ENCODE results near the gene HNRNPU.

The HNRNPU gene

GRCh38 chr1:244864253-244865027 lies at the start of gene HNRNPU:
TSS of gene HNRNPU (minus strand) at chr1:244864543. CDS start at chr1:244864307, 236 bp downstream.
- peak; percentile 52 for DNase-seq

GRCh38 chr1:244913806-244914205 lies 49.5 kb upstream of the HNRNPU start:
- no peak for DNase-seq

GRCh38 chr1:244904119-244904518 lies 39.8 kb upstream of the HNRNPU start:
- DNase-seq = no peak

GRCh38 chr1:244901400-244902015 lies 37.2 kb upstream of the HNRNPU start:
- DNase-seq = no peak

- DNase-seq = no peak
These were observed 33.3 kb upstream of the HNRNPU start for GRCh38 chr1:244897476-244898254.

GRCh38 chr1:244896550-244896949 lies 32.2 kb upstream of the HNRNPU start:
- DNase-seq = no peak

- no peak for DNase-seq
These were observed 29.5 kb upstream of the HNRNPU start for GRCh38 chr1:244893836-244894235.

GRCh38 chr1:244887281-244887680 lies 22.9 kb upstream of the HNRNPU start:
- DNase-seq = no peak

- no peak for DNase-seq
These were observed 17.4 kb upstream of the HNRNPU start for GRCh38 chr1:244881552-244882280.

GRCh38 chr1:244878681-244879080 lies 14.3 kb upstream of the HNRNPU start:
- no peak for DNase-seq

- DNase-seq = no peak
These were observed 12.0 kb upstream of the HNRNPU start for GRCh38 chr1:244876228-244876910.

GRCh38 chr1:244874974-244875579 lies 10.7 kb upstream of the HNRNPU start:
- DNase-seq = no peak

GRCh38 chr1:244869950-244870349 lies 5.6 kb upstream of the HNRNPU start:
- no peak for DNase-seq

- DNase-seq = no peak
These were observed 5.1 kb upstream of the HNRNPU start for GRCh38 chr1:244869364-244869827.

- DNase-seq = no peak
These were observed 4.4 kb upstream of the HNRNPU start for GRCh38 chr1:244868484-244869363.

GRCh38 chr1:244866355-244866754 lies 2.0 kb upstream of the HNRNPU start:
- DNase-seq = no peak

- no peak for DNase-seq
These were observed 1.5 kb upstream of the HNRNPU start for GRCh38 chr1:244865820-244866219.

- no peak for DNase-seq
These were observed 657 bp upstream of the HNRNPU start for GRCh38 chr1:244865028-244865371.

GRCh38 chr1:244863491-244864252 lies 671 bp downstream of the HNRNPU start:
- DNase-seq = no peak
